HG03280 (cell line): Measurements from ENCODE around the gene SLCO1A2.
A peak's percentile ranks its signal among the peaks of the same experiment; 100 is the strongest.

Experiments used
- ATAC-seq: cut with Tn5 transposase; IDR thresholded peaks from one replicate; pipeline ENCODE4 v1.9.1; 2021; ENCODE audit warnings: mild to moderate bottlenecking, moderate library complexity; ENCODE audit not compliant: unreplicated experiment

Gene SLCO1A2

DNA sequence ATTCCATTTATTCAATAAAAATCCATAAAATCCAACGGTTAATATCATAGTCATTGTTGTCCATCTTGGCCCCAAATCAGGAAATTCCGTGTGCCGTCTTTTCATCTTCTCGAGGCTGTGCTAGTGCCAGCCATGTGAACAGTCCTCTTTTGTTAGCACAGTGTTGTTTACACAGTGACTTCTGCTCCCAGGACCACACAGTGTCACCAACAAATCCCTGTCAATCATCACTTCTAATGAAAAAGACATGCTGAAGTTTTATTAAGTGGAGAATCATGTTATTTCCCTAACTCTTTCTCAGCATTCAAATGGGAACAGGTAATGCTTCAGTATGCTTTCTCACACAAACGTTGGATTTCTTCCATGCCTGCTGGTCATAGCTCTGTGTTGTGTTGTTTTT lies 1.9 kb upstream of the SLCO1A2 start:
- ATAC-seq: no peak

DNA sequence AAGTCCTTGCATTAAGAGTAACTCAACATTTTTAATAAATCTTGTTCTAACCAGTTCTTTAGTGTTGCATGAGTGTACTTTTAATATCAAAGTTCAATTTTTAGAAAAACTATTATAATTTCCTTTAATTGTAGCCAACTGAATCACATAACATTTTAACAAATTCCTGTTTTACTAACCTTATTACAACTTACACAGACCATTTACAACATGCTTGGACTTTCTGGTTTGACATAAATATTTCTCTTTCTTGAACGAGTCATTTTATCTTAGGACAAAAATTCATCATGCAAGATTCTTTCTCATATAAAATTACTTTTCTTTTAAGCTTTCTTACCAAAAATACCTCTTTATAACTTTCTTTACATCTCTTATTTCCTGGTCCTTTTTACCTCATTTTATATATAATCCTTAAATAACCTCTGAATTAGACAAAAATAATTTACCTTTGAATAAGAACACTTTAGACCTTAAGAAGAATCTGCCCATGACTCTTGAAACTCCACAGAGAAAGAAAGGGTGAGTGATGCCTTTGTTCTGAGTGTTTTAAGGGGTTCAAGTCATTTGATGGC lies 3.9 kb downstream of the SLCO1A2 start:
- ATAC-seq: no peak

DNA sequence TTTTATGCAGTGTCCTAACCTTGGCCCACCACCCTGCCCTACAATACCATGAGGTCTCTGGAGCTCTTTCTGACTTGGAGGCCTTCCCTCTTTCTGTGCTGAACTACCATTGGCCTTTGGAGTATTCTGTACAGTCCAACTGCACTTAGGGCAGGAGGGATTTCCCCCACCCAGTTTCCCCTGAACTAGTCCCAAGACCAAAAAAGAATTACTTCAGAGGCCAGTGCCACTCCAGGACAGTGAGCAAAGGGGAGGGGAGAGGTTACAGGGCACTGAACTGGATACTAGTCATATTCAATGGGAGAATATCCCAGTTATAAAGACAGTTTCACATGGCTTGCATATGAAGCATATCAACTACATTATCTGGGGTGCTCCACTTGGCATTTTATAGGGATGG lies 6.1 kb downstream of the SLCO1A2 start:
- no peak for ATAC-seq

DNA sequence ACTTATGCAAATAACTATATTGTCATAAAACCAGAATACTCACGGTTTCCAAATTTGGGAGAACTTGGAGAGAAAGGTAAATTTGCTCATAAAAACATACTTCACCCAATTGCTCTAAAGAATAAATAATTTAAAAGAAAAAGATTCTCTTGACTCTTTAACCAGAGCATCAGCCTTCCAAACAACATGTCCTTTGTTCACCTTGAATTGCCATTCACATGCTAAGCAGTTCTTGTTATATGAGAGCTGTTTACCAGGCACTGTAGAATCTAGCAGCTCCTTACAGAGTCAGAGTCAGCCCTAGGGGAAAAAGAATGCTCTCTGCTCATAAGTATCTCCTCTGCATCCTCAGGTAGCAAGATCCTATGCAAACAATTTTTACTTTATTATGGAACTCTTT lies 10.2 kb downstream of the SLCO1A2 start:
- ATAC-seq: no peak

DNA sequence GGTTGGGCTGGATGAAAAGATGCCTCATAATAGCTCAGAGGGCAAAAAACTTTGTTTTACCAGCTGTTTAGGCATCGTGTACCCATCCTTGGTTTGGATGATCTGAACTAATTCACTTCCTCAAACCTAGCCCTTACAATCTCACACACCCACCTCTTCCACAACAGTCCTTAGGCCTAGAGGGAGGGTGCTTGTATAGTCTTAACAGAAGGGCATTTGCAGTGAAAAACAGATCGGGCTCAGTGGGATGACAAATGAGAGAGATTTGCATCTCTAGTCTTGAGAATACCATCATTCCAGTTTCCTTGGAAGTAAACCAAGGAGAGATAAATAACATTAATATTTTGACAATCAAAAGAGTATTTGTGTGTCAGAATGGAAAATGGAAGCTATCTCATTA lies 11.0 kb downstream of the SLCO1A2 start:
- ATAC-seq: no peak

DNA sequence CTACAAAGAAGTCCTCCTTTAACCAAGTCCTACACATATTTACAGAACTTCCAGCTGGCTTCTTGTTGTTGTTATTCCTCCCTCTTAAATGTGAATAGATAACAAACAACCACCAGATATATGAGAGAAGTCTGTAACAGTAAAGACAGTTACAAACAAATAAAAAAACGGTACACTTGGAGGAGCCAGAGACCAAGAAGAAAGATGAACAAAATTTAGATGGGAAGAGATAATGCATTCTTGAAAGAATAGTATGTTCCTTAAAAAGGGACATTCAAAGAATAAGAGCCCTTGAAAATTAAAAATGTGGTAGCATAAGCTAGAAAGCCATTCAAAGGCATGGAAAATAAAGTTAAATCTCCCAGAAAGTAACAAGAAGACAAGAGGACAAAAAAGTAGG lies 25.9 kb downstream of the SLCO1A2 start:
- no peak for ATAC-seq

DNA sequence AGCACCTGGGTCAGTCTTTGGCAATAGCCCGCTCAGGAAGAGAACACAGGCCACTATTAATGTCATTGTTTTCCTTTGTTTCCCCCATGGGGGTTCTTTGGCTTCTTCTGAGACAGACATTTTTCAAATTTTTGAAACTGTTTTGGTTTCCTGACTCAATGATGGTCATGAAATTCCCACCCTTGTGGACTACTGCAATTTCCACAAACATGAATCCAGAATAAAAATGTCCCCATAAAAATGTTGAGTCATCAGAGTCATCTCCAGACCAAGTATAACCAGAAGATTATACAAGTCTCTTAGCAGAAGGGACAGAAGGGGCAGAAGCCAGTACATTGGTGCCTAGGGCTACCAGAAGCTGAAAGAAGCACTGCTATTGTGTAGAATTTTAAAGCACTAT lies 29.1 kb downstream of the SLCO1A2 start:
- ATAC-seq: no peak

DNA sequence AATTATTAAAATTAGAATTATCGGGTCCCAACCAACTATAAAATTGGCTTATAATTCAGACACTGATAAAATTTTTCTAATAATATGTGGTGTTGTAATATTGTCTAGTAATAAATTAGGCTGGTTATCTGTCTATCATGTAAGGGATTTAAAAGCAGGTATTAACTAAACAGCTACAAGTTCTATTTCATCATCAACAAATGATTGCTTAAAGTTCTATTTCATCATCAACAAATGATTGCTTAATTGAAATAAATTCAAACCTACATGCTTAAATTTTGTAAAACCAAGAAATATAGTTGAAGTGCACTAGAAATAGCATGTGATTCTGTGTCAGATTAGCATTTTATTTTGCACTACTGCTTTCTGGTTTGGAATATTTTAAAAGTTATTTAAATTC lies 34.1 kb downstream of the SLCO1A2 start:
- no peak for ATAC-seq

DNA sequence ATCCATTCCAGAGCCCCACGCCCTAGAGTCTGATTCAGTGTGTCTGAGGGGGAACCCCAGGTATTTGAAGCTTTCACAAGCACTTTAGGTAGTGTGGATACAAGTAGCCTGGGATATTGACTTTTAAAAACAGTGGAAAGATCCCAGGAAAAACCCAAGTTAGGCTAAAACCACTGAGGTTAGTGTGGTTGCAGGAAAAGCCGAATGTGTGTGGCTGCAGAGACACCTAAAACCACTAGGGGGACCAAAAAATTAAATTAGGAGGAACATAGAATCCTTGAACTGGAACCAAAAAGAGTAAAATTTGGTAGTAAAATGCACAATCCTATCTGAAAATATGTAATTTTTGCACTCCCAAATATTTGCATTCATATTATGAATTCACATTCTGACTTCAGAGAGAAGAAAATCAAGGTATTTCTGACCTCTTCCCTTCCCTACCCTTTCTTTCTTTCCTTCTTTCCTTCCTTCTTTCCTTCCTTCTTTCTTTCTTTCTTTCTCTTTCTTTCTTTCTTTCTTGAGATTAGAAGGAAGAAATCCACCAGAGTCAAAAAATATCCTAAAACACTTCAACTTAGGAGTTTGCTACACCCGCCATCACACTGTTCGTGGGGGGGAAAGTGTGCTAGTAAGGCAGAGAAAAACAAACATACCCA lies 37.8 kb downstream of the SLCO1A2 start:
- ATAC-seq: peak; percentile 59

DNA sequence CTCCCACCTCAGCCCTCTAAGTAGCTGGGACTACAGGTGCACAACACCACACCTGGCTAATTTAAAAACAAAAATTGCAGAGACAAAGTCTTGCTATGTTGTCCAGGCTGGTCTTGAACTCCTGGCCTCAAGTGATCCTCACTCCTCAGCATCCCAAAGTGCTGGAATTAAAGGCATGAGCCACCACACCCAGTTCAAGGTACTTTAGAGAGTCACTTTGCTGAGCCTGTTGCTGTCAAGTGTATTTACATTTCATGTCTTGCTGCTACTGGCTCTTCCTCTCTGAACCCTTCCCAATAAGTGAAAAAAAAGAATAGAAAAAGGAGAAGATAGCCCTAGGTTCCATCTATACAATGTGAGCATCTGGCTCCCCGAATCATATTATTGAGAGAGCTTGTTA lies 38.4 kb downstream of the SLCO1A2 start:
- peak; percentile 8 for ATAC-seq

DNA sequence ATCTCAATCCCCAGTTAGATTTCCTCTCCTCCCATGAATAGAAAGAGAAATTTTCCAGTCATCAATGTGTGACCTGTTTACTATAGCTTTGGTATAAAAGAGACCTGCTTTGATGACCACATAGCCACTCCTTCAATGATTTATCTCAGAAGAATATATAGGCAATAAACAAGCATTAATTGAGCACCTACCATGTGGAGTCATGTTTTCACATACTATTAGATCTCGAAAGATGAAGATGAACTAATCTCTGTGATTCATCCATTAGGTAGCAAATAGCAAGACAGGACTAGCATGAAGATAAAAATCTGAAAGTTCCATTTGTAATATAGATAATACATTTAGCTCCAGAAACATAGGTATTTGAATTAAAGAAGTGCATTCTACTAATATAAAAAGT lies 40.5 kb downstream of the SLCO1A2 start:
- ATAC-seq: no peak

DNA sequence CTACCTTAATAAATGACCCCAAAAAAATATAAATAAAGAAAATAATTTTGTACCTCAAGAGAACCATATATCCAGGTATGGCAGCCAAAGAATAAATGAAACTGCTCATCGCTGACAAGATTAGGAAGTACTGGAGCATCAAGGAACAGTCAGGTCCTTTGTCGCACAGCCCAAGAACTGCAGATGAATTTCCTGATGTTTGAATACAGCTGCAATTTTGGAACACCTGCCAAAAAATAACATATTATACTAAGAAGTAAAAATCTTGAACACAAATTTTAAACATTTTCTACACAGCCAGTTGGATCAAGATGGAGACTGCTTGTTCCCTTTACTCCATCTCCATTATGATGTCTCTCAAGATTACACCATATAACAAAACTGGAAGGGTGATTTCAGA lies 42.6 kb downstream of the SLCO1A2 start:
- ATAC-seq: no peak

DNA sequence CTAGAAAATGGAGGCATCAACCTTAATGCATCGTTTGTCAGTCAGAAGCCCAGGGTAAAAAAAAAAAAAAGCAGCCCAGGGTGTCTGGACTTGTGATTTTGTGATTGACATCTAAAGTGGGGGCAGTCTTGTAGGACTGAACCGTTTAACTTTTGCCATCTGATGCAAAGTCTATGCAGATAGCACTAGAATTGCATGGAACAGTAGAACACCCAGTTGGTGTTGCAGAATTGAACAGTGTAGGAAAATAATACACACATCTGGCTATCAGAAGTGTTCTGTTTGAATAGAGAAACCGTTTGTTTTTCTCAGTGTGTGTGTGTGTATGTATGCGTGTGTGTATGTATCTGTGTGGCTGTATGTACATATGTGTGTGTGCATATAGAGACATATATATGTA lies 45.0 kb downstream of the SLCO1A2 start:
- no peak for ATAC-seq

DNA sequence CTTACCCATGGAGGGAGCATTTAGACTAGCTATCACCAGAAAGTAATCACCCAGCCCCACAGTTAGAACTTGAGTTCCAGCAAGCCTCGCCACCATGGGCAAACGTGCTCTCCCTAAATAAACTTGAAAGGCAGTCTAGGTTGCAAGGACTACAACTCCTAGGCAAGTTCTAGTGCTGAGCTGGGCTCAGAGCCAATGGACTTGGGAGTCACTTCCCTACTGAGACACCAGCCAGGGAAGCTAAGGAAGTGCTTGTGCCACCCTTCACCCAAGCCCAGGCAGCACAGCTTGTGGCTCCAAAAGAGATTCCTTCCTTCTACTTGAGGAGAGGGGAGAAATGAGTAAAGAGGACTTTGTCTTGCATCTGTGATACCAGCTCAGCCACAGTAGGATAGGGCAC lies 57.9 kb downstream of the SLCO1A2 start:
- ATAC-seq: no peak

DNA sequence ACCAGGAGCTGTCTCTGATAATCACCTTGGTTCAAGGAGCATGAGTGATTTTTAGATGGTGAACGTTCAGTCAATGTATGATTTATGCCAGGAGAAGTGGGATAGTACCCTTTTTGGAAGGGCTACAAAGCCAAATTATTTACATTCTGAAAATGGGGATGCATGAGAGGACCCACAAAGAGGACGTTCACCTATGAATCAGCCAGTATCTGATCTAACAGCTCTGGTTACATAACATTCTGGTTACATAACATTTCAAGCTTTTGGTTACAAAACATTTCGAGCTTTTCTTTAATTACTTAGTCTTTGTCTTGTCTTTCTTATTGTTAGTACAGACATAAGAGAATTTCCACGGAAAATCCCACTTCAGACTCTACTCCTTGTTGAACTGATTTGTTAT lies 68.8 kb downstream of the SLCO1A2 start:
- ATAC-seq: no peak

DNA sequence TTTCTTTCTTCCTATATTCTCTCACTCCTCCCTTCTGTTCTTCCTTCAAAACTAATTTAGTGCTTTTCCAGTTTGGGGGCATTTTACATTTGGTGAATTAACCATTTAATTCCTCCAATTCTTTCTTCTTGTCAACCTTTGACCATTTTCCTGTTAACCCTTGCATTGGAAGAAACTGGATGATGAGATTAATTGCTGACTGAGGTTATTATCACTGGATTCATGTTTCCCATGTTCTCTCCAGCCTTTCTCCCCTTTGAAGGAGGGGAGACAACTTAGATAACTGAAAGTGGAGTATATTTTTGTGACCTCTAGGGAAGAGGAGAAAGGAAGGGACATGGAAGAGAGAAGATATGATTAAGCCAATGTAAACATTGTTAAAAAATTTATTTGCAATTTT lies 70.5 kb downstream of the SLCO1A2 start:
- no peak for ATAC-seq

DNA sequence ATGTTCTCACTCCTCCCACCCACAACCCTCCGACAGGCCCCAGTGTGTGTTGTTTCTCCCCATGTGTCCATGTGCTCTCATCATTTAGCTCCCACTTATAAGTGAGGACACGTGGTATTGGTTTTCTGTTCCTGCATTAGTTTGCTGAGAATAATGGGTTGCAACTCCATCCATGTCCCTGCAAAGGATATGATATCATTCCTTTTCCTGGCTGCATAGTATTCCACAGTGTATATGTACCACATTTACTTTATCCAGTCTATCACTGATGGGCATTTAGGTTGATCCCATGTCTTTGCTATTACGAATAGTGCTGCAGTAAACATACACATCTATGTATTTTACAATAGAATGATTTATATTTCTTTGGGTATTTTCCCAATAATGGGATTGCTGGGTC lies 77.5 kb downstream of the SLCO1A2 start:
- ATAC-seq: no peak

DNA sequence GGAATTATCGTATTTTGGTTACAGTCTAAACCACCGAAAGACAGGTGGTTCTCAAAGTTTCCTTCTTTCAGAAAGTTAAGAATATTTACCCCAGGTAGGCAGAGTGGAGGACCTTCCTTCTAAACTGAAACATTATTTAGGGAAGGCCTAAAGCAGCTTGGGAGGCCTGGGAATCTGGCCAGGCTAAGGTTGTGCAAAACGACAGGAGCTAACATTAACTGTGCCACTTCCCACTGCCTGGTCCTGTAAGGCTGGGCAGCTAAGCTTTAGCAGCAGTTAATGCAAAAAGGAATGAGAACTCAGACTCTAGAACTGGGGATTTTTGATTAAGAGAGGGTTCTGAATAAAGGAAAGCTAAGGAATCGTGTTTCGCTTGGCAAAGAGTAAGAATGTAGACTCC lies 82.6 kb downstream of the SLCO1A2 start:
- ATAC-seq: no peak

DNA sequence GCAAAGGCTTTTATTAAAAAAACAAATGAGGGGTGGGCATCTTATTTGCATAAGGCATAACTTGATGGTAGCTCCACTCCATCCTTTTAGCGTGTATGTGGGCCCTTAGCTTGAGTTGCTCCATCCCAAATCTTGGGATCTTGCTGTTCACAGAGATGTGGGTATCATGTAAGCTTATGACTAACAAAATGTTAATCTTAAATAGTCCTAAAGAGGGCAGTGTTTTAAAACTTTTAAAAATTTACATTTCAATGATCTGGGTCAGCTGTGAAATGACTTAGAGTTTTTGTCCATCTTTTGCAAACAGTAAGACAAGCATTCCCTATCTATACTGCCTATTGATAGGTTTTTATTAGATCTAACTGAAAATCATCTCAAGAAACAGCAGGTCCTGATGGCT lies 86.0 kb downstream of the SLCO1A2 start:
- ATAC-seq: no peak

DNA sequence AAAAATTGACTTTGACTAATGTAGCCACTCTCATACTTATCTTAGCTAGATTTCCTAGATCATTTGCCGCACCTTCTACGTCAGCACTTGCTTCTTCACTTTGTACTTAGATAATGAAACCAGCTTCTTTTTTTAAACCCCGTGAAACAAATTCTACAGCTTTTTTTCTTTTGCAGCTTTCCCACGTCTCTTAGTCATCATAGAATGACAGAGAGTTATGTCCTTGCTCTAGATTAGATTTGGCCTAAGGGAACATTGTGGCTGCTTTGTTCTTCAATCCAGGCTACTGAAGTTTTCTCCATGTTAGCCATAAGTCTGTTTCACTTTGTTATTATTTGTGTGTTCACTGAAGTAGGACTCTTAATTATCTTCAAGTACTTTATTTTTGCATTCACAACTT lies 94.9 kb downstream of the SLCO1A2 start:
- no peak for ATAC-seq

DNA sequence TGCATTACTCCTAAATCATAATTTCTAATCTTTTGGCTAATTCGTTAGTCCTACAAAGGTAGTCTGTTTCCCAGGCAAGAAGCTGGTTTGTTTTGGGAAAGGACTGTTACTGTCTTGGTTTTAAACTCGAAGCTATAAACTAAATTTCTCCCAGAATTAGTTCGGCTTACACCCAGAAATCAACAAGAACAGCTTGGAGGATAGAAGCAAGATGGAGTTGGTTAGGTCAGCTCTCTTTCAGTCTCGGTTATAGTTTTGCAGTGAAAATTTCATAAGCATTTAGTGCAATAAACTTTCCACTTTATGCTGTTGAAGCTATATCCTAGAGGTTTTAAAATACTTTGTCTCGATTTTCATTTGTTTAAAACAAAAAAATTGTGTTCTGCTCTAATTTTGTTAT lies 100.3 kb downstream of the SLCO1A2 start:
- ATAC-seq: no peak

DNA sequence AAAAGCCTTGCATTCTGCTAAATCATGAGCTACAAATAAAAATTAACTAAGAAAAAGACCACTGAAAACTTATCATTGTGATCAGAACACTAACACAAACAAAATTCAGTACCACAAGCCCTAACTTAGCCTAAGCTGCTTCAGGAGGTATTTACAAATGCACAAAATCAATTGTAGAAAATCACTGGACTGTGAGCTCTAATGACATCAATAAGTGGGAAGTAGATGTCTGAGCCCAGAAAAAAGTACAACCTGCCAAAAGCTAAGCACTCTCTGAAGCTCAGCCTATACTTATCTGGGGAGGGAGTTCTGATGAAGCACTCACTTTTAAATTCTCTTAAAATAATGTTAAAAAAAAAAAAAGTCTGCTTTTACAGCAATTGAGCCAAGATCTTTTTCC lies 110.8 kb downstream of the SLCO1A2 start:
- no peak for ATAC-seq

DNA sequence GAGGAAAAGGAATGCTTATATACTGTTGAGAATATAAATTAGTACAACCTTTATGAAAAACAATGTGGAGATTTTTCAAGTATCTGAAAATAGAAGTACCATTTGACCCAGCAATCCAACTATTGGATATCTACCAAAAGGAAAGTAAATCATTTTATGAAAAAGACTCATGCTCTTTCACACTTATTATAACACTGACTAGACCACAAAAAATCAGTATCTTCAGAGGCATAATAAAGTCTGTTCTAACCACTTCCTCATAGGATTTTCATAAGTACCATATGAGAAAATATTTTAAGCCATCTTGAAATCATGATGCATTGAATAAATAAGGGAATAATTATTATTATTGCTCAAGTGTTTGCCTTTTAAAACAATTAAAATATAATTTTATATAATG lies 112.9 kb downstream of the SLCO1A2 start:
- ATAC-seq: no peak
